HG03139 (cell line): Measurements from ENCODE around the gene FOLR2.
"Not testable (repeated sequence)": the region's sequence is repeated elsewhere in the genome, so short reads cannot be mapped to it uniquely, and the experiment has no call there.

Experiments used
- ATAC-seq: cut with Tn5 transposase; IDR thresholded peaks from one replicate; pipeline ENCODE4 v1.9.1; 2021; ENCODE audit not compliant: unreplicated experiment

FOLR2 gene

GRCh38 chr11:72266960-72267359 is 50.4 kb downstream of the FOLR2 start:
- not testable (repeated sequence) for ATAC-seq

GRCh38 chr11:72267956-72268617 is 51.5 kb downstream of the FOLR2 start:
- ATAC-seq = no peak
